Gastroesophageal sphincter (tissue), 4 donors: ENCODE measurements around the gene MGME1. TPM values are rescaled to one million over a fixed set of nuclear protein-coding genes. Genes with fewer than 3 reads are reported as not detected.

Experiments used
- ATAC-seq: fragments of 150-250 bp; one replicate; pipeline ENCODE4 v1.9.1; 2016; ENCODE audit warnings: mild to moderate bottlenecking, moderate library complexity
- H3K27ac ChIP-seq, 4 donors: fragments of 200-600 bp; sonication (generic) in 3 of 4; 1 replicate in 3 of 4; 2 replicates in 1 of 4; pipeline ENCODE4 v1.5.1; 2016 to 2019
- H3K27me3 ChIP-seq: fragments of 200-600 bp; sonication (generic); one replicate; pipeline ENCODE4 v1.5.1; 2019
- H3K36me3 ChIP-seq, 2 donors: fragments of 200-600 bp; sonication (generic); one replicate each; pipeline ENCODE4 v1.5.1; 2019; ENCODE audit warnings: control low read depth in 1 of 2
- H3K4me1 ChIP-seq, 3 donors: fragments of 200-600 bp; sonication (generic); 1 replicate in 2 of 3; 2 replicates in 1 of 3; pipeline ENCODE4 v1.5.1; 2016 to 2019; ENCODE audit warnings: control low read depth in 2 of 3
- H3K4me3 ChIP-seq, 2 donors: fragments of 200-600 bp; sonication (generic); one replicate each; pipeline ENCODE4 v1.5.1; 2019; ENCODE audit warnings: mild to moderate bottlenecking in 1 of 2, moderate library complexity in 1 of 2
- H3K9me3 ChIP-seq, 3 donors: fragments of 200-600 bp; sonication (generic); one replicate each; pipeline ENCODE4 v1.5.1; 2017 to 2019; ENCODE audit warnings: control low read depth in 2 of 3
- EP300 ChIP-seq: sonication (generic); formaldehyde crosslinking; IDR thresholded peaks from one replicate; pipeline ENCODE4 v1.6.1; 2017; ENCODE audit warnings: antibody characterized with exemption, mild to moderate bottlenecking
- POLR2A ChIP-seq, 2 donors: fragments of 450-650 bp; IDR thresholded peaks; one replicate each; pipeline ENCODE4 v1.6.1; 2017; ENCODE audit warnings: antibody characterized with exemption in 2 of 2, mild to moderate bottlenecking in 2 of 2, moderate library complexity in 1 of 2
- POLR2AphosphoS5 ChIP-seq: sonication (generic); formaldehyde crosslinking; IDR thresholded peaks from one replicate; pipeline ENCODE4 v1.6.1; 2017; ENCODE audit warnings: antibody characterized with exemption
- WGBS, 2 donors: methylation state at CpG; one replicate each; pipeline ENCODE4 v1.1.5; 2018; ENCODE audit warnings: low coverage in 1 of 2; 5-methylcytosine and 5-hydroxymethylcytosine counted together
- total RNA-seq, 4 donors: library from RNA; depleted of rRNA; stranded (reverse); fragments of >200 nt; gene quantifications; one replicate each; pipeline ENCODE4 v1.1.0, GENCODE V29; 2016
- TF ChIP-seq, protein P1 (sequence below), 4 experiments: fragments of 200-600 bp in 2 of 4; fragments of 450-650 bp in 2 of 4; sonication (generic) in 1 of 4; IDR thresholded peaks; one replicate each; pipeline ENCODE4 v1.5.1; 2017 to 2019; ENCODE audit warnings: antibody characterized with exemption in 4 of 4, mild to moderate bottlenecking in 2 of 4, moderate library complexity in 2 of 4

MGME1 gene
- total RNA-seq, 4 donors from 2014 or later = 6.3 to 13.5 (median 9.9) TPM

DNA sequence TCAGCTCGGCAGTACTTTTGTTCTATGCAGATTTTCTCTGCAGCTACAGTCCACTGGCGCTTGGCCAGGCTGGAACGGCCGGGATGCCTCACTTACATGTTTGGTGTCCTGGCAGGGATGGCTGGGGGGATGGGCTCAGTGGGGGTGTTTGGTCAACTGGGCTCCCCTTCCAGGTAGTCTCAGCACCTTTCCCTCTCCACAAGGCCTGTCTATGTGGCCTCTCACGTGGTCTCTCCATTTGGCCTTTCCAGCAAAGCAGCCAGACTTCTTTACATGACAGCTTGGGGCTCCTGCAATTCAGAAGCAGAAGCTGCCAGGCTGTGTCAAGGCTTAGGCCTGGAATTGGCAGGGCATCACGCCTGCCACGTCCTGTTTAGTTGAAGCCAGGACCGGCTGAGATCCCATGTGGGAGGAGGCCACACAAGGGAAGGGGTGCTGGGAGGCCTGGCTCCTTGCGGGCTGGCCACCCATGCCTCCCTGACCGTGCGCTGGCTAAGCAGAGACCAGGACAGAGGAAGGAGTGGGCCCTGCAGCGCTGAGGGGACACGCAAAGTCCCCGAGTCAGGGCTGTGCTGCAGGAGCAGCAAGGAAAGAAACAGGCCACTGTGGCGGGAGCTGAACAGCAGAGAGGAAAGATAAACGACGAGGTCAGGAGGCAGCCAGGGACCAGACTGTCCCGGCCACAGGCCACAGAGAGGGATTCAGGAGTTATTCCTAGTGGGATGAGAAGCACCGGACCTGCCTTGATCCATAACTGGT, 38.9 kb downstream of the MGME1 start:
- peak; percentile 17 for ATAC-seq
- WGBS, 2 donors = 51 to 75% methylated on average over 5 to 7 of the region's 19 CpGs
- Histone ChIP-seq H3K4me1 (peaks cover 0 to 43% (median 10%) of the 10 kb centered on the region in 3 donors), H3K4me3 (no peak overlapping the region), H3K9me3 (no peaks in the 10 kb centered on the region), H3K36me3 (no peaks in the 10 kb centered on the region), H3K27me3 (no peaks in the 10 kb centered on the region), H3K27ac (peak overlapping the region in 3 of 4 donors; percentile 79 to 84 (median 80))
- TF ChIP-seq, protein P1, sequence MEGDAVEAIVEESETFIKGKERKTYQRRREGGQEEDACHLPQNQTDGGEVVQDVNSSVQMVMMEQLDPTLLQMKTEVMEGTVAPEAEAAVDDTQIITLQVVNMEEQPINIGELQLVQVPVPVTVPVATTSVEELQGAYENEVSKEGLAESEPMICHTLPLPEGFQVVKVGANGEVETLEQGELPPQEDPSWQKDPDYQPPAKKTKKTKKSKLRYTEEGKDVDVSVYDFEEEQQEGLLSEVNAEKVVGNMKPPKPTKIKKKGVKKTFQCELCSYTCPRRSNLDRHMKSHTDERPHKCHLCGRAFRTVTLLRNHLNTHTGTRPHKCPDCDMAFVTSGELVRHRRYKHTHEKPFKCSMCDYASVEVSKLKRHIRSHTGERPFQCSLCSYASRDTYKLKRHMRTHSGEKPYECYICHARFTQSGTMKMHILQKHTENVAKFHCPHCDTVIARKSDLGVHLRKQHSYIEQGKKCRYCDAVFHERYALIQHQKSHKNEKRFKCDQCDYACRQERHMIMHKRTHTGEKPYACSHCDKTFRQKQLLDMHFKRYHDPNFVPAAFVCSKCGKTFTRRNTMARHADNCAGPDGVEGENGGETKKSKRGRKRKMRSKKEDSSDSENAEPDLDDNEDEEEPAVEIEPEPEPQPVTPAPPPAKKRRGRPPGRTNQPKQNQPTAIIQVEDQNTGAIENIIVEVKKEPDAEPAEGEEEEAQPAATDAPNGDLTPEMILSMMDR (IDR thresholded peaks at IDR 0.05) = no peak
- no peak for TF ChIP-seq EP300
- no peak for TF ChIP-seq POLR2AphosphoS5

DNA sequence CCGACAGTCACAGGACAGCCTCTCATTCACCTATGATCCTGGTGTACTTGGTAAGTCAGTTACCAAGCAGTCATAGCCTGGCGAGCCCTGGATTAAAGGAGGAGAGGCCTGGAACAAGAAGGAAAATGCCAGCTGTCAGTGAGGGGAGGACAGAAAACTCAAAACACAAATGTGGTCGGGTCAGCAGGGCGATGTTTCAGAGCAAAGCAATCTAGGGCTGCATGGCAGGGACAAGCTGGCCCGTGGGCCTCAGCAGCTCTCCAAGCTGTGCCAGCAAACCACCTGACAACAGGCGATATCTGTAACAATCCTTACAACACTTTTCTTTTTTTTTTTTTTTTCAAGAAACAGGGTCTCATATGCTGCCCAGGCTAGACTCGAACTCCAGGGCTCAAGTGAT, 40.3 kb downstream of the MGME1 start:
- Histone ChIP-seq H3K27me3 (no peaks in the 10 kb centered on the region), H3K36me3 (no peaks in the 10 kb centered on the region), H3K9me3 (no peaks in the 10 kb centered on the region), H3K4me3 (no peak overlapping the region), H3K4me1 (peaks cover 0 to 41% (median 10%) of the 10 kb centered on the region in 3 donors), H3K27ac (no peak overlapping the region)
- WGBS, 2 donors = 83 to 90% methylated on average over 5 to 6 of the region's 7 CpGs
- no peak for ATAC-seq
- TF ChIP-seq POLR2AphosphoS5 = no peak
- TF ChIP-seq EP300 = no peak
- TF ChIP-seq POLR2A (IDR thresholded peaks at IDR 0.05) = no peak
- TF ChIP-seq, protein P1 (IDR thresholded peaks at IDR 0.05) = no peak

DNA sequence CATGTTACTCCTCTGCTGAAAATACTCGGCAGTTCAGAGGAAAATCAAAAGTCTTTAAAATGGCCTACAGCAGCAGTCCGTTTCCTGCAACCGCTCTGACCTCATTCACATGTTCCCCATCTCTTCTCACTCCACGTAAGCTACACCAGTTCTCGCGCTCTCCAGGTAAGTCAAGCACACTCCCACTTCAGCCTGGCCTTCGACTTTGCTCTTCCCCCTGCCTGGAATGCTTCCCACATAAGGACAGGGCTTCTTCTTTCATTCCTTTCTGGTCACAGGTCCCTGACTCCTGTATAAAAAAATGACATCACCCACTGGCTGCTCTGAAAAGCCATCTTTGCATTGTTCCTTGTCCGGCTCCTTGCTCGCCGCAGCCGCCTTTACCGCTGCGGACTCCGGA, 42.7 kb downstream of the MGME1 start:
- Histone ChIP-seq H3K27me3 (no peaks in the 10 kb centered on the region), H3K9me3 (no peaks in the 10 kb centered on the region), H3K4me3 (no peak overlapping the region), H3K4me1 (peaks cover 0 to 20% (median 10%) of the 10 kb centered on the region in 3 donors), H3K36me3 (no peaks in the 10 kb centered on the region), H3K27ac (no peak overlapping the region)
- WGBS, 2 donors = 87% methylated on average over 6 to 14 of the region's 14 CpGs
- no peak for ATAC-seq
- TF ChIP-seq, protein P1 (IDR thresholded peaks at IDR 0.05) = no peak
- TF ChIP-seq POLR2A (IDR thresholded peaks at IDR 0.05) (no peak), EP300 (no peak), POLR2AphosphoS5 (no peak)

DNA sequence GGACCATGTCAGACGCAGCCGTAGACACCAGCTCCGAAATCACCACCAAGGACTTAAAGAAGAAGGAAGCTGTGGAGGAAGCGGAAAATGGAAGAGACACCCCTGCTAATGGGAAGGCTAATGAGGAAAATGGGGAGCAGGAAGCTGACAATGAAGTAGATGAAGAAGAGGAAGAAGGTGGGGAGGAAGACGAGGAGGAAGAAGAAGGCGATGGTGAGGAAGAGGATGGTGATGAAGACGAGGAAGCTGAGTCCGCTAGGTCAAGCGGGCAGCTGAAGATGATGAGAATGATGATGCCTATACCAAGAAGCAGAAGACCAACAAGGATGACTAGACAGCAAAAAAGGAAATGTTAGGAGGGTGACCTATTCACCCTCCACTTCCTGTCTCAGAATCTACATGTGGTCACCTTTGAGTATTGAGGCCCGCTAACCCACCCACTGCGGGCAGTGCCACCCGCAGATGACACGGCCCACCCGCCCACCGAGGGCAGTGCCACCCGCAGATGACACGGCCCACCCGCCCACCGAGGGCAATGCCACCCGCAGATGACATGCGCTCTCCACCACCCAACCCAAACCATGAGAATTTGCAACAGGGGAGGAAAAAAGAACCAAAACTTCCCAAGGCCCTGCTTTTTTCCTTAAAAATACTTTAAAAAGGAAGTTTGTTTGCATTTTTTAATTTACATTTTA, 43.3 kb downstream of the MGME1 start:
- Histone ChIP-seq H3K4me3 (no peak overlapping the region), H3K4me1 (peaks cover 0 to 13% (median 4%) of the 10 kb centered on the region in 3 donors), H3K36me3 (no peaks in the 10 kb centered on the region), H3K27me3 (no peaks in the 10 kb centered on the region), H3K9me3 (no peaks in the 10 kb centered on the region), H3K27ac (no peak overlapping the region)
- no peak for ATAC-seq
- TF ChIP-seq POLR2A (IDR thresholded peaks at IDR 0.05) = no peak
- no peak for TF ChIP-seq EP300
- no peak for TF ChIP-seq POLR2AphosphoS5
- TF ChIP-seq, protein P1 (IDR thresholded peaks at IDR 0.05) = no peak
- 87 to 92% methylated on average over 9 of the region's 21 CpGs for WGBS, 2 donors
